ENCODE measurements around the gene NAPSA. TPM values are rescaled to one million over a fixed set of nuclear protein-coding genes. Genes with fewer than 3 reads are reported as not detected.

Gene NAPSA
- total and polyA plus RNA-seq, 9 of the 15 experiments (the other 6 are each of a cell fraction or from before 2014, with no cell fraction given) = 0.25 to 1.9 (median 0.69) TPM

GRCh38 chr19:50333235-50333736 is 32.2 kb downstream of the NAPSA start (continued):
- TF ChIP-seq, protein P1, sequence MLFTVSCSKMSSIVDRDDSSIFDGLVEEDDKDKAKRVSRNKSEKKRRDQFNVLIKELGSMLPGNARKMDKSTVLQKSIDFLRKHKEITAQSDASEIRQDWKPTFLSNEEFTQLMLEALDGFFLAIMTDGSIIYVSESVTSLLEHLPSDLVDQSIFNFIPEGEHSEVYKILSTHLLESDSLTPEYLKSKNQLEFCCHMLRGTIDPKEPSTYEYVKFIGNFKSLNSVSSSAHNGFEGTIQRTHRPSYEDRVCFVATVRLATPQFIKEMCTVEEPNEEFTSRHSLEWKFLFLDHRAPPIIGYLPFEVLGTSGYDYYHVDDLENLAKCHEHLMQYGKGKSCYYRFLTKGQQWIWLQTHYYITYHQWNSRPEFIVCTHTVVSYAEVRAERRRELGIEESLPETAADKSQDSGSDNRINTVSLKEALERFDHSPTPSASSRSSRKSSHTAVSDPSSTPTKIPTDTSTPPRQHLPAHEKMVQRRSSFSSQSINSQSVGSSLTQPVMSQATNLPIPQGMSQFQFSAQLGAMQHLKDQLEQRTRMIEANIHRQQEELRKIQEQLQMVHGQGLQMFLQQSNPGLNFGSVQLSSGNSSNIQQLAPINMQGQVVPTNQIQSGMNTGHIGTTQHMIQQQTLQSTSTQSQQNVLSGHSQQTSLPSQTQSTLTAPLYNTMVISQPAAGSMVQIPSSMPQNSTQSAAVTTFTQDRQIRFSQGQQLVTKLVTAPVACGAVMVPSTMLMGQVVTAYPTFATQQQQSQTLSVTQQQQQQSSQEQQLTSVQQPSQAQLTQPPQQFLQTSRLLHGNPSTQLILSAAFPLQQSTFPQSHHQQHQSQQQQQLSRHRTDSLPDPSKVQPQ (CRISPR knock-in tag; IDR thresholded peaks at IDR 0.05; ENCODE audit: borderline replicate concordance) = no peak
- TF ChIP-seq ZBTB43 (CRISPR knock-in tag; IDR thresholded peaks at IDR 0.05) = no peak
- TF ChIP-seq POLR2G (IDR thresholded peaks at IDR 0.05; ENCODE audit: low read depth, low read length) = no peak
- TF ChIP-seq ELF2 (CRISPR knock-in tag; IDR thresholded peaks at IDR 0.05) = no peak
- no peak for TF ChIP-seq ZFX (CRISPR knock-in tag; IDR thresholded peaks at IDR 0.05)
- TF ChIP-seq BCOR (IDR thresholded peaks at IDR 0.05) = no peak
- TF ChIP-seq NFIX (CRISPR knock-in tag; IDR thresholded peaks at IDR 0.05; ENCODE audit: low read depth) = no peak
- TF ChIP-seq MTA3 (IDR thresholded peaks at IDR 0.05; ENCODE audit: borderline replicate concordance) = peak; percentile 16
- TF ChIP-seq PKNOX1 (IDR thresholded peaks at IDR 0.05) = peak; percentile 65
- TF ChIP-seq E2F8 (IDR thresholded peaks at IDR 0.05; ENCODE audit: low read depth, partially characterized antibody) = peak; percentile 35
- peak; percentile 94 to 98 for TF ChIP-seq SIX5 (IDR thresholded peaks at IDR 0.05; ENCODE audit: borderline replicate concordance in 1 of 2, insufficient read depth in 1 of 2, low read depth in 1 of 2, low read length in 2 of 2)
- TF ChIP-seq ETS1 (conservative IDR thresholded peaks at IDR 0.05; ENCODE audit: control insufficient read depth, low read depth, low read length) = peak; percentile 94; the same call in 1 of the 2 replicates
- TF ChIP-seq RBM39 (optimal IDR thresholded peaks at IDR 0.05; ENCODE audit: low read depth, low read length) = no peak
- TF ChIP-seq RBM15 (IDR thresholded peaks at IDR 0.05; ENCODE audit: insufficient read depth, low read length) = no peak
- TF ChIP-seq ZNF165 (CRISPR knock-in tag; IDR thresholded peaks at IDR 0.05; ENCODE audit: borderline replicate concordance) = no peak
- TF ChIP-seq, protein P2, sequence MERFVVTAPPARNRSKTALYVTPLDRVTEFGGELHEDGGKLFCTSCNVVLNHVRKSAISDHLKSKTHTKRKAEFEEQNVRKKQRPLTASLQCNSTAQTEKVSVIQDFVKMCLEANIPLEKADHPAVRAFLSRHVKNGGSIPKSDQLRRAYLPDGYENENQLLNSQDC (CRISPR knock-in tag; IDR thresholded peaks at IDR 0.05) = no peak
- TF ChIP-seq ZBTB9 (CRISPR knock-in tag; IDR thresholded peaks at IDR 0.05) = peak; percentile 97

All from K562 (cell line).